Effector memory CD4-positive, alpha-beta T cell (primary cell): ENCODE results near the gene ASXL1.
"Not testable (repeated sequence)": the region's sequence is repeated elsewhere in the genome, so short reads cannot be mapped to it uniquely, and the experiment has no call there.

Source experiments
- DNase-seq, 3 donors: peaks; one replicate each; pipeline ENCODE4 v3.0.0-alpha.2; 2020
- H3K27ac ChIP-seq: 2 replicates; pipeline ENCODE4 v1.7.0; 2013; ENCODE audit warnings: mild to moderate bottlenecking, low read length, moderate library complexity; ENCODE audit not compliant: insufficient read depth, poor library complexity, severe bottlenecking
- H3K27me3 ChIP-seq: replicated peaks from 2 replicates; pipeline ENCODE4 v1.7.0; 2013; ENCODE audit warnings: mild to moderate bottlenecking, low read length; ENCODE audit not compliant: insufficient read depth, control insufficient read depth, poor library complexity, severe bottlenecking
- H3K36me3 ChIP-seq: 2 replicates; pipeline ENCODE4 v1.7.0; 2013; ENCODE audit warnings: mild to moderate bottlenecking, low read length, moderate library complexity; ENCODE audit not compliant: control insufficient read depth, insufficient read depth
- H3K4me1 ChIP-seq: 2 replicates; pipeline ENCODE4 v1.7.0; 2013; ENCODE audit warnings: low read length, mild to moderate bottlenecking; ENCODE audit not compliant: control insufficient read depth, insufficient read depth, poor library complexity, severe bottlenecking
- H3K4me3 ChIP-seq: 2 replicates; pipeline ENCODE4 v1.7.0; 2013; ENCODE audit warnings: low read length, low read depth, mild to moderate bottlenecking; ENCODE audit not compliant: insufficient read depth, poor library complexity, severe bottlenecking
- H3K9me3 ChIP-seq: 2 replicates; pipeline ENCODE4 v1.7.0; 2013; ENCODE audit warnings: mild to moderate bottlenecking, low read length, moderate library complexity; ENCODE audit not compliant: control insufficient read depth

ASXL1 gene

DNA sequence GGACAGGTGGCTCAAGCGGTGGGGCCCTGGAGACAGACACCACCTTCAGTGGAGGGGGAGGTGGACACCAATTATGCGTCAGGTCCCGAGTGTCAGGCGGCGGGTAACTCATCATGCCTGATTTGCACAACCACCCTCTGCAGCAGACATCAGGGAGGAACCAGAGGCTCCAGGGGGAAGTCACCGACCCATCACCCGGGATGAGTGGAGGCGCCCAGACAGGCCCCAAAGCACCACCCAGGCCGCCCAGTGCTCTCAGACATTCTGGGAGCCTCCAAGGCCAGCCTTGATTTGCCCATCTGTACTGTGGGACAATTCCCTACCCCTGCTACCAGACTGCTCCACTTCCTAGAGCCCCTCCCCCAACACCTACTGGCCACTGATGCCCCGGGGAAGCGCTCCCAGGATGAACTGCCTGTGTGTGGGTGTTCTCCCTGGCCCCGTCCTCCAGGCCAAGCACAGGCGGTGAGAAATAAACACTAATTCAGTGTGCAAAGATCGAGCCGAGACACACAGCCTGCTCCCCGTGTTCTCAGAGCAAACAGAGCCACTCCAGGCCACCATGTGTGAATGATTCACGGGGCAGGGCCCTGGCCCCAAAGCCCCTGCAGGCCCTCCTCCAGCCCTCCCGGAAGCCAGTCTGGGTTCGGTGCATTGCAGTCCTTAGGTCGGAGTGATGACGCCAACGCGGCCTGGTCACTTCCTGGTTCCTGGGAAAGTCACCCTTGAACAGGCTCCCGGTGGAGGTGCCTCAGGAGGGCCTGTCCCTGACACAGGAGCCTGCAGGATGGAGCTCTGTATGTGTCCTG is 107.2 kb downstream of the ASXL1 start:
- H3K4me1 ChIP-seq, result no peaks in the 10 kb centered on the region
- no peak overlapping the region for H3K4me3 ChIP-seq
- DNase-seq, result no peak
- H3K27ac ChIP-seq, result no peak overlapping the region
- peaks cover 18% of the 10 kb centered on the region for H3K36me3 ChIP-seq
- H3K9me3 ChIP-seq, result no peaks in the 10 kb centered on the region
- no peaks in the 10 kb centered on the region for H3K27me3 ChIP-seq

DNA sequence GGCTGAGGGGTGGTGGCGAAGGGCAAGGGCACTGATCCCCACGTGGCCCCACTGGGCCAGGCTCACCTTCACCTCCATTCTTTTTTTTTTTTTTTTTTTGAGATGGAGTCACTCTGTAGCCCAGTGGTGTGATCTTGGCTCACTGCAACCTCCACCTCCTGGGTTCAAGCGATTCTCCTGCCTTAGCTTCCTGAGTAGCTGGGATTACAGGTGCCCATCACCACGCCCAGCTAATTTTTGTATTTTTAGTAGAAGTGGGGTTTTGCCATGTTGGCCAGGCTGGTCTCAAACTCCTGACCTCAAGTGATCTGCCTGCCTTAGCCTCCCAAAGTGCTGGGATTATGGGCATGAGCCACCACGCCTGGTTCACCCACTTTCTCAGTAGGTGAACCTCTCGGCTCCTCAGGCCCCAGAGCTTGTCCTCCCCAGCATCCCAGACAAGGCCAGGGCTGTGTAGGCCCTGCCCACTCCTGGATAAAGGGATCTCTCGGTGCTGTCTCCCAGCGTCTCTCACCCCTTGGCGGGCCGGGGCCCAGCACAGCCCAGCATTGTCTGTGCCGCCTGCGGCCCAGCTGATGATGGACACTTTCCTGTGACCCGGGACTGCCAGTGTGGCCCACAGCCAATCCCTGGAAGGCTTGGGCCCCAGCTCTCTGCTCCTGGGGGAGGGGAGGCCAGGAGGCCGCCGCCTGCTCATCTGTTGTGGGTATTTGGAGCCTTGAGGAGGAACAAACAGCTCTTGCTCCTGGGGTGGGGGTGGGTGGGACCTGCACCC is 108.0 kb downstream of the ASXL1 start:
- H3K4me1 ChIP-seq, DNase-seq, H3K4me3 ChIP-seq, H3K27ac ChIP-seq, H3K27me3 ChIP-seq, H3K9me3 ChIP-seq: not testable (repeated sequence)
- peaks cover 24% of the 10 kb centered on the region for H3K36me3 ChIP-seq

DNA sequence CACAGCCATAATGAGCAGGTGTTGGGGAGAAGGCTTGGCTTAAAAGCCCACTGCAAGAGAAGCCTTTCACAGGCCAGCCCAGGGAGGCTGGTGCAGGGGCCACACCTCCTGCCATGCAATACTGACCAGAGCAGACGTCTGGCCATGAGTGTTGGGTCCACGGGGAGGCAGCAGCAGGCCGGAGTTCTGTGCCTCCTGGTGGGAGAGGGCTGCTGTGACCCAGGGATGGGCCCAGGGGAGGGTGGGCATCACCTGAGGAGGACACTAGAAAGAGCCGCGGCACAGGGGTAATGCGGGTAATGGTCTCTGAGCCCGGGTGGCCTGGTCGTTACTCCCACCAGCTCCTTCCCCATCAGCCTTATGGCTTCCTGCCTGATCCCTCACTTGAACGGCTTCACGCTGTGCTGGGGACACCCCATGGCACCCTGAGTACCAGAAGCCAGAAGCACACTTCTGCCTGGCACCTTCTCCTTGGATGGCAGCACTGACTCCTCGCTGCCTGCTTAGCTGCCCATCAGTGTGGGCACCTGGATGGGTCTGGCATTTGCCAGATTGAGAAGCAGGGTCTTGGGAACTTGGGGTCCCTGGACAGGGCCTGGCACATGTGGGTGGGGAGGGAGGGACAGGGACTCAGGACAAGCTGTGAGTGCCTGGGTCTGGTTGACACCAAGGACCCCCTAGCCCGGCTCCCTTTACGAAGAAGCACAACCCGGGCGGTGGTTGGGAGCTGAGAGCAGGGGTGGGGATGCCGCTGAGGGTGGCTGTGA is 108.8 kb downstream of the ASXL1 start:
- DNase-seq, result no peak
- H3K27ac ChIP-seq, result peak overlapping the region; percentile 20
- no peaks in the 10 kb centered on the region for H3K9me3 ChIP-seq
- H3K36me3 ChIP-seq, result peaks cover 21% of the 10 kb centered on the region
- no peaks in the 10 kb centered on the region for H3K4me1 ChIP-seq
- H3K27me3 ChIP-seq, result no peaks in the 10 kb centered on the region
- no peak overlapping the region for H3K4me3 ChIP-seq

DNA sequence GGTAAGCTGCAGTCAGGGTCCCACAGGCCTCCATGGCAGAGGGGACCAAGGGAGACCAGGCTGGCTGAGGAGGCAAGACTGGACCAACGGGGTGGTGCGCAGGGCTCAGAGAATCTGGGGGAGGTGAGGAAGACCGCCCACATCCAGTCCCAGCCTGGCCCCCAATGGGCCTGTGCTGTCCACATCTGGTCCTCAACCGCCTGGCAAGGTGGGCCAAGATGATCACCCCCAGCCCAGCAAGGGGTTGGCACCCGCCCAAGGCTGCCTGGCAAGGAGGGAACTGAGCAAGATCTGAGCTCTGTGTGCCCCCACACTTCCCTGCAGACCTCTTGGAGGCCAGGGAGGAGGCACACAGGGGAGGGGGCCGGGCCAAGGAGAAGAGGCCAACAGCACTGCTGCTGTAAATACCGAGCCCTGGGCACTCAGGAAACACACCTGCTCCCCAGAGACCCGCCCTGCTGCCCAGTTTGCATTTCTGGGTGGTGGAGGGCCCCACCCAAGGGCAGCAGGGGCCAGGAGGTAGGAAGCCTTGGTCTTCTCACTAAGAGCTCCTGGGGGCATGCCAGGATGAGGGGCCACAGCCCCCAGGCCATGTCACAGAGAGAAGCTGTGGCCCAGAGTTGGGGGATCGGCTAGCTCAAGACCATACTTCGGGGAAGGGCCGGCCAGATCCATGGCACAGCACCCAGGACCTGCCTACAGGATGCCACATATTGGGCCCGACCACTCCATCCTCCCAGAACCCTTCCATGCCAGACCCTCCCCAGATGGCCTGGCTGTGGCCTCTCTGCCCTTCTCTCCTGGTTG is 109.6 kb downstream of the ASXL1 start:
- no peaks in the 10 kb centered on the region for H3K9me3 ChIP-seq
- peaks cover 23% of the 10 kb centered on the region for H3K36me3 ChIP-seq
- H3K4me3 ChIP-seq, result no peak overlapping the region
- H3K27me3 ChIP-seq, result no peaks in the 10 kb centered on the region
- H3K27ac ChIP-seq, result peak overlapping the region; percentile 20
- H3K4me1 ChIP-seq, result no peaks in the 10 kb centered on the region
- no peak for DNase-seq

DNA sequence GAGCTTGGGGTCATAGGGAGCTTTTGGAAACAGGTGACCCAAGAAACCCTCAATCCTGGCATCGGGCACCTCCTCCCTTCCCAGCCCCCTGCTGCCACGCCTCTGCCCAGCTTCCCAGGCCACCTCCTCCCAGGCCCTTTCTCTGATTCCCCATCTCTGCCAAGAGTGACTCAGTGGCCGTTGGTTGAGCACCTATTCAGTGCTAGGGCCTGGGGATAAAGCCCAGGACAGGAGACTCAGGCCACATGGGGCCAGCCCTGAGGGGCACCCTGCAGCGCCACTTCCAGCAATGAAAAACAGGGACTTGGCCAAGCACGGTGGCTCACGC is 110.1 kb downstream of the ASXL1 start:
- Histone ChIP-seq H3K27ac (no peak overlapping the region), H3K4me1 (no peaks in the 10 kb centered on the region), H3K36me3 (peaks cover 28% of the 10 kb centered on the region), H3K9me3 (no peaks in the 10 kb centered on the region), H3K4me3 (no peak overlapping the region), H3K27me3 (no peaks in the 10 kb centered on the region)
- no peak for DNase-seq

DNA sequence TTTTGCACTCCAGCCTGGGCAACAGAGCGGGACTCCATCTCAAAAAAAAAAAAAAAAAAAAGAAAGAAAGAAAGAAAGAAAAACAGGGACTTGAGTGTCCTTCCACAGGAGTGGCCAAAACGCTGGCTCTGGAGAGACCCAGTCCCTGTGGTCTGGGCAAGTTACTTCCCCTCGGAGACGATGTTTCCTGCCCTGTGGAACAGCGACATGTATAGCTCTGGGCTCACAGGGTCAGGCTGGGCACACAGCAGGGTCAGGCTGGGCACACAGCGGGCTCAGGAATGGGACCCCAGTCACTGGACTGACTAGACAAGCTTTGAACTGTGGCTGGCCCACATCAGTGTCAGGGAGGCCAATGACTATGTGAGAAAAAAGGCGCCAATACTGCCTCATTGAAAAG is 110.7 kb downstream of the ASXL1 start:
- peaks cover 33% of the 10 kb centered on the region for H3K36me3 ChIP-seq
- H3K27me3 ChIP-seq, result no peaks in the 10 kb centered on the region
- no peak overlapping the region for H3K27ac ChIP-seq
- H3K4me3 ChIP-seq, result no peak overlapping the region
- H3K4me1 ChIP-seq, result no peaks in the 10 kb centered on the region
- DNase-seq, result no peak
- H3K9me3 ChIP-seq, result no peaks in the 10 kb centered on the region

DNA sequence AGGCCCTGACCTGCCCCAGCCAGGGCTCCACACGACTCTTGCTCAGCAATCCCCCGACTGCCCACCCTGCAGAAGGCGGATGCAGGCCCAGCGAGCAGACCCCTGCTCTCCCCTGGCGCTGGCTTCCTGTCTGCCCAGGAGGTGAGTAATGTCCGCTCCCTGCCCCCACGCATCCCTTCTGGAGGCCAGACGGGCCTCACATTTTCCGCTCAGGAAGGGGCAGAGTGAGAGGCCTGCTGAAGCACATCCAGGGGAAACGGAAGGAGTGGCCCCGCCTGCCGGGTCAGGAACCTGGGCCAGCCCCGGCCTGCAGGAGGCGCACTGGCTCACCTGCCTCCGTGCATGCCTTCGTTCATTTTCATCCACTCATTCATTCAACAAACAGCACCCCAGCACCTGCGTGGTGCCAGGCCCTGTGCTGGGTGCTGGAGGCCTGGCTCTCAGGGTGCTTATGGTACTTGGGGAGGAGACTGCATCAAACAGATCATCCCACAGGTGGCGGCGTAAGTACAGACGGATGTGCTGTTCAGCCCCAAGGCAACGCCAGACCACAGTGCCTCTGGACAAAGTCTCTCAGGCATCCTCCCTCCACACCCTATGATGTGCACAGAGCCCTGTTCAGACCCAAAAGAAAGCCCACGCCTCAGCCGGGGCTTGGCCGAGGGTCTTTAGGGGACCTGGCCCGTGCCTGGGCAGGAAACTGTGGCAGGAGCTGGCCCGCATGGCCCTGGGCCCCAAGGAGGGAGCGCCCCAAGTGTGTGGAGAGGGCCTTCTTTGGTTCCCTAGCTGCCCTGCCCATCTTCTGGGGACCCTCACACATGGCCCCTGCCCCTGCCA is 112.1 kb downstream of the ASXL1 start:
- no peak for DNase-seq
- Histone ChIP-seq H3K9me3 (no peaks in the 10 kb centered on the region), H3K36me3 (peaks cover 41% of the 10 kb centered on the region), H3K4me1 (no peaks in the 10 kb centered on the region), H3K27ac (no peak overlapping the region), H3K4me3 (no peak overlapping the region), H3K27me3 (no peaks in the 10 kb centered on the region)

DNA sequence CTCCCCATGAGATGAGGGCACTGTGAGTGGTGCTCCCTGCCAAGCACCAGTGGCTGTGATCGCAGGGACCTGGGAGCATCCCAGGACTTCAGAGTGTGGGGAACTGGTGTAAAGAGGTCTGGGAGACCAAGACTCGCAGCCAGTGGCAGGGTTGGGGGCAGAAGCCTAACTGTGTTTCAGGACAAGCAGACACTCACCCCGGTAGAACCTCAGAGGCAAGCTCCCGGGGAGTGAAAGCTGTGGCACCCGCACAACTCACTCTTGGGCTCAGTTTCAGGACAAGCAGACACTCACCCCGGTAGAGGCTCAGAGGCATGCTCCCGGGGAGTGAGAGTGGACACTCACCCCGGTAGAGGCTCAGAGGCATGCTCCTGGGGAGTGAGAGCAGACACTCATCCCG is 112.8 kb downstream of the ASXL1 start:
- H3K4me3 ChIP-seq, result no peak overlapping the region
- H3K9me3 ChIP-seq, result no peaks in the 10 kb centered on the region
- no peaks in the 10 kb centered on the region for H3K4me1 ChIP-seq
- H3K27me3 ChIP-seq, result no peaks in the 10 kb centered on the region
- peak overlapping the region; percentile 23 for H3K27ac ChIP-seq
- peaks cover 38% of the 10 kb centered on the region for H3K36me3 ChIP-seq
- DNase-seq, result no peak

DNA sequence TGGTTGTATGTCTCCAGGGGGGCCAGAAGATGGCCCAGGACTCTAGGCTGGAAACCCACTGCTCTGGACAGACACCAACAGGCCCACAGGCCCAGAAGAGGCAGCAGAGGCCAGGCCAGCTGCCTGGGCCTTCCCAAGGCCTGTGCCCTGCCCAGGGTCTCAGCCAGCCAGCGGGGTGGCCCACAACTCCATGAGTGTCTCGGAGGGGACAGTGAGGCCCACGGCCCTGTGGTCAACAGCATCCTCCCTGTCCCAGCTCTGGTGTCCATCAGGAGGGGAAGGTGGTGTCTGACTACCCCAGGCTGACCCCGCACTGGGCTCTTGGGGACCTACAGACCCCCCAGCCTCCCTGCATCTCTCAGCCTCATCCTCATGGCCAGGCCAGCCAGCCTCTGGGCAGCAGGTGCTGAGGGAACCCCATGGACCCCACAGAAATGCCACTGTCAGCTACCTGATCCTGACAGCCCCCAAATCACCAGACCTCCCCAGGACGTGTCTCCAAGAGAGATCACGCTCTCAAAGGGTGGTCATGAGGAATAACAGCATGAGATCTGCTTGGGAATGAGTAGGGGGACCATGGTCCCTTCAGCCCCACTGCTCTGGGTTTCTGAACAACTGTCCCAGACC is 114.6 kb downstream of the ASXL1 start:
- DNase-seq, result no peak
- H3K36me3 ChIP-seq, result peaks cover 38% of the 10 kb centered on the region
- H3K4me1 ChIP-seq, result no peaks in the 10 kb centered on the region
- no peak overlapping the region for H3K27ac ChIP-seq
- H3K9me3 ChIP-seq, result no peaks in the 10 kb centered on the region
- H3K27me3 ChIP-seq, result no peaks in the 10 kb centered on the region
- H3K4me3 ChIP-seq, result no peak overlapping the region
